GM21619 (cell line): Measurements from ENCODE around the gene SCAP.

ENCODE experiments used
- ATAC-seq: cut with Tn5 transposase; IDR thresholded peaks from one replicate; pipeline ENCODE4 v1.9.1; 2021; ENCODE audit not compliant: unreplicated experiment

Gene SCAP

DNA sequence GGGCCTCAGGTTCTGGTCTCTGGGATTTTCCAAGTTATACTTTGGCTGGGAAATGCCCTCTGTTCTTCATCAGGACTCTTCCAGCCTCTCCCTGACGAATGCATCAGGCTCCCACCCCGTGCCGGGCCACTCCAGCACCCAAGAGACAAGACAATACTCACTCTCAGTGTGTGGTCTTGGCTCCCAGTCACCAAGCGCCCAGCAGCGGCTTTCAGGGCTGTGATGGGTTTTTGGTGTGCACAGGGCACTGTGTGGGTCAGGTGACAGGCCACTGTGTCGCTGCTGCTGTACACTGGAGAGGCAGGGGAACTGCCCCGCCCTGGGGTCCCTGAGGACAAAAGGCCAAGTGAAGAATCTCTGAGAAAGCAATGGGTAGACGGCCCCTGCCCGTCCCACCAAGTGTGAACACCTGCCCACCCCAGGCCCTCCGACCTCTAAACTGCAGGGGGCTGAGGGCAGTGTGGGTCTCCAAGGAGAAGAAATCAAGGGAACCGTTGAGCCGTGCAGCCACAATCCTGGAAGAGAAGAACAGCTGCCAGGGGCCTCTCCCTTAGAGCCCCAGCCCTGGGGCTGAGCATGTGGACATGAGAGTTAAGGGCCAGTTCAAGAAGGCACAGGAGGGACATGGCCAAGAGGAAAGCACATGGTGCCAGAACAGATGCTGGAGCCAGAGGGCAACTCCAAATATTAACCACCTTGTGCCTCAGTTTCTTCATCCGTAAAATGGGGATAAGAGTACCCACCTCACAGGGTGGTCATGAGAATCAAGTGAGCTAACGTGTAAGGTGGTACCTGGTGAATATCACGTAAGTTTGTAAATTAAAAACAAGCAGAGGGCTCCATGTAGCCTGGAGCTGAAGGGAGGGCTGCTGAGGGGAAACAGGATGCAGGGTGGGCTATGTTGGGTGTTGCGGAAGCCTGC is 60.8 kb downstream of the SCAP start:
- no peak for ATAC-seq

DNA sequence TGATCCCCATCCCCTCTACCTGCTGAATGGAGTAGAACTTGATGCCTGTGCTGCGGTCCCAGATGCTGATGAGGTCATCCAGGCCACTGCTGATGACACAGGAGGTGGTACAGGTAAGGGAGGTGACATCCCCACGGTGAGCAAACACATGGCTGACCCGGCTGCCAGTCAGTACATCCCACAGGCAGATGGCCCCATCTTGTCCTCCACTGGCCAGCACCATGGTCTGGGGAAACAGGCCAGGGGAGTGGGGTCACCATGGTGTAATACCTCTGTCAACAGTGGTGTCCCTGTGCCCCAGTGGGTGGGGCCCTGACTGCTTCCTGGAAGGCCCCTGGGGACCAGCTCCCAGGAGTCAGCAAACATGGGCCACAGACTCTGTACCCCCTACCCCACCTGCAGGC is 61.6 kb downstream of the SCAP start:
- no peak for ATAC-seq

DNA sequence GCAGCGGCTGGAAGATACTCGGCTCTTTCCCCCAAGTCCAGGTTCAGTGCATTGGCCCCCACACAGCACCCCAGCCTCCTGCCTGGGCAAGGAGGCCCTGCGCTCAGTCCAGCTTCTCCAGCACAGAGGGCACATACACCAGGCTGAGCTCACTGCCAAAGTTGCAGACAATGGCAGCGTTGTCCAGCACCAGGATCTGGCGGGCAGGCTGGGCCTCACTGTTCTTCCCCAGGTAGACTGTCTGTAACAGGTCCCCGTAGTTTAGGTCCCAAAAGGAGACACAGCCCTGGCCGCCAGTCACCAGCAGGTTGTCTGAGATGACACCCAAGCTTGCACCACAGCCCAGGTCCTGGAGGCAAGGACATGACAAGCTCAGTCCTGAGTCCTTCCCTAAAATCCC is 62.0 kb downstream of the SCAP start:
- no peak for ATAC-seq

DNA sequence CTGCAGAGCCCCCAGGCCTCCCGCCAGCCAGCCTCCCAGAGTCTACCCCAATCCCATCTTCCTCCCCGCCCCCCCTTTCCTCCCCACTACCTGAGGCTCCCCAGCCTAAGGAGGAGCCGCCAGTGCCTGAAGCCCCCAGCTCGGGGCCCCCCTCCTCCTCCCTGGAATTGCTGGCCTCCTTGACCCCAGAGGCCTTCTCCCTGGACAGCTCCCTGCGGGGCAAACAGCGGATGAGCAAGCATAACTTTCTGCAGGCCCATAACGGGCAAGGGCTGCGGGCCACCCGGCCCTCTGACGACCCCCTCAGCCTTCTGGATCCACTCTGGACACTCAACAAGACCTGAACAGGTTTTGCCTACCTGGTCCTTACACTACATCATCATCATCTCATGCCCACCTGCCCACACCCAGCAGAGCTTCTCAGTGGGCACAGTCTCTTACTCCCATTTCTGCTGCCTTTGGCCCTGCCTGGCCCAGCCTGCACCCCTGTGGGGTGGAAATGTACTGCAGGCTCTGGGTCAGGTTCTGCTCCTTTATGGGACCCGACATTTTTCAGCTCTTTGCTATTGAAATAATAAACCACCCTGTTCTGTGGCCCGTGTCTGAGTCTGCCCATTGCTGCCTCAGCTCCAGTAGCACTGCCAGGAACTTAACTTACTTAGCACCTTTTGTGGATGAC is 62.8 kb downstream of the SCAP start:
- no peak for ATAC-seq

DNA sequence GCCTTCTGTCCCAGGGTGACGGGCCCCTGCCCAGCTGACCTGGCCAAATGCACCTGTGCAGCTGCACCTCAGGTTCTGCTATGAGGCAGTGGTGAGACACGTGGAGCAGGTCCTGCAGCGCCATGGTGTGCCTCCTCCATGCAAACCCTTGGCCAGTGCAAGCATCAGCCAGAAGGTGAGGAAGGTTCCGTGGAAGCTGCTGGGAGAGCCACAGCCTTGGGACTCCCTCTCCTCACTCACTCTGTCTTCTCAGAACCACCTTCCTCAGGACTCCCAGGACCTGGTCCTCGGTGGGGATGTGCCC is 63.3 kb downstream of the SCAP start:
- ATAC-seq: no peak

DNA sequence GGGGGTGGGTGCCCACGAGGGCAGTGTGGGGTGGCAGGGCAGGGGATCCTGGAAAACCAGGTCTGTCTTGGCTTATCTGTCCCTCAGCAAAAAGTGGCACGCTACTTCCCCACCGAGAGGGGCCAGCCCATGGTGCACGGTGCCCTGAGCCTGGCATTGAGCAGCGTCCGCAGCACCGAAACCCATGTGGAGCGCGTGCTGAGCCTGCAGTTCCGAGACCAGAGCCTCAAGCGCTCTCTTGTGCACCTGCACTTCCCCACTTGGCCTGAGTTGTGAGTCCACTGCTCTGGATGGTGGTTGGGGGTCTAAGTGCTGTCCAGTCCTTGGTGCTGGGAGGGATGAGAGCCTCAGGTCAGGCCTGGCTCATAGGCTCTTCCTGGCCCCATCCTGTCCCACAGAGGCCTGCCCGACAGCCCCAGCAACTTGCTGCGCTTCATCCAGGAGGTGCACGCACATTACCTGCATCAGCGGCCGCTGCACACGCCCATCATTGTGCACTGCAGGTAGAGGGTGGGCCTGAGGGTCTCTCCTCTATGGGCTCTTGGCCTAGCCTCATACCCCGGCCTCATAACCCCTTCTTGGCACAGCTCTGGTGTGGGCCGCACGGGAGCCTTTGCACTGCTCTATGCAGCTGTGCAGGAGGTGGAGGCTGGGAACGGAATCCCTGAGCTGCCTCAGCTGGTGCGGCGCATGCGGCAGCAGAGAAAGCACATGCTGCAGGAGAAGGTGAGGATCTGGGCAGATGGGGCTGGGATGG is 63.9 kb downstream of the SCAP start:
- ATAC-seq: no peak

DNA sequence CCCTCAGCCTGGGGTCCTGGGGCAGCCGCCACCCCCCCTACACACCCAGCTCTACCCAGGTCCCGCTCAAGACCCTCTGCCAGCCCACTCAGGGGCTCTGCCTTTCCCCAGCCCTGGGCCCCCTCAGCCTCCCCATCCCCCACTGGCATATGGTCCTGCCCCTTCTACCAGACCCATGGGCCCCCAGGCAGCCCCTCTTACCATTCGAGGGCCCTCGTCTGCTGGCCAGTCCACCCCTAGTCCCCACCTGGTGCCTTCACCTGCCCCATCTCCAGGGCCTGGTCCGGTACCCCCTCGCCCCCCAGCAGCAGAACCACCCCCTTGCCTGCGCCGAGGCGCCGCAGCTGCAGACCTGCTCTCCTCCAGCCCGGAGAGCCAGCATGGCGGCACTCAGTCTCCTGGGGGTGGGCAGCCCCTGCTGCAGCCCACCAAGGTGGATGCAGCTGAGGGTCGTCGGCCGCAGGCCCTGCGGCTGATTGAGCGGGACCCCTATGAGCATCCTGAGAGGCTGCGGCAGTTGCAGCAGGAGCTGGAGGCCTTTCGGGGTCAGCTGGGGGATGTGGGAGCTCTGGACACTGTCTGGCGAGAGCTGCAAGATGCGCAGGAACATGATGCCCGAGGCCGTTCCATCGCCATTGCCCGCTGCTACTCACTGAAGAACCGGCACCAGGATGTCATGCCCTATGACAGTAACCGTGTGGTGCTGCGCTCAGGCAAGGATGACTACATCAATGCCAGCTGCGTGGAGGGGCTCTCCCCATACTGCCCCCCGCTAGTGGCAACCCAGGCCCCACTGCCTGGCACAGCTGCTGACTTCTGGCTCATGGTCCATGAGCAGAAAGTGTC is 64.7 kb downstream of the SCAP start:
- ATAC-seq: no peak

DNA sequence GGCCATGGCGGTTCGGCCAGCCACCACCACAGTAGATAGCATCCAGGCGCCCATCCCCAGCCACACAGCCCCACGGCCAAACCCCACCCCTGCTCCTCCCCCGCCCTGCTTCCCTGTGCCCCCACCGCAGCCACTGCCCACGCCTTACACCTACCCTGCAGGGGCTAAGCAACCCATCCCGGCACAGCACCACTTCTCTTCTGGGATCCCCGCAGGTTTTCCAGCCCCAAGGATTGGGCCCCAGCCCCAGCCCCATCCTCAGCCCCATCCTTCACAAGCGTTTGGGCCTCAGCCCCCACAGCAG is 65.4 kb downstream of the SCAP start:
- no peak for ATAC-seq

DNA sequence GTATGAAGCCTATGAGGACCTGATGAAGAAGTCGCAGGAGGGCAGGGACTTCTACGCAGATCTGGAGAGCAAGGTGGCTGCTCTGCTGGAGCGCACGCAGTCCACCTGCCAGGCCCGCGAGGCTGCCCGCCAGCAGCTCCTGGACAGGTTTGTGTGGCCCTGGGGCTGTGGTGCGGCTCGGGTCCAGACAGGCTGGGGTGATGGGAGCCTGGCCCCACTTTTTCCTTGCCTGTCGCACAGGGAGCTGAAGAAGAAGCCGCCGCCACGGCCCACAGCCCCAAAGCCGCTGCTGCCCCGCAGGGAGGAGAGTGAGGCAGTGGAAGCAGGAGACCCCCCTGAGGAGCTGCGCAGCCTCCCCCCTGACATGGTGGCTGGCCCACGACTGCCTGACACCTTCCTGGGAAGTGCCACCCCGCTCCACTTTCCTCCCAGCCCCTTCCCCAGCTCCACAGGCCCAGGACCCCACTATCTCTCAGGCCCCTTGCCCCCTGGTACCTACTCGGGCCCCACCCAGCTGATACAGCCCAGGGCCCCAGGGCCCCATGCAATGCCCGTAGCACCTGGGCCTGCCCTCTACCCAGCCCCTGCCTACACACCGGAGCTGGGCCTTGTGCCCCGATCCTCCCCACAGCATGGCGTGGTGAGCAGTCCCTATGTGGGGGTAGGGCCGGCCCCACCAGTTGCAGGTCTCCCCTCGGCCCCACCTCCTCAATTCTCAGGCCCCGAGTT is 65.9 kb downstream of the SCAP start:
- no peak for ATAC-seq

DNA sequence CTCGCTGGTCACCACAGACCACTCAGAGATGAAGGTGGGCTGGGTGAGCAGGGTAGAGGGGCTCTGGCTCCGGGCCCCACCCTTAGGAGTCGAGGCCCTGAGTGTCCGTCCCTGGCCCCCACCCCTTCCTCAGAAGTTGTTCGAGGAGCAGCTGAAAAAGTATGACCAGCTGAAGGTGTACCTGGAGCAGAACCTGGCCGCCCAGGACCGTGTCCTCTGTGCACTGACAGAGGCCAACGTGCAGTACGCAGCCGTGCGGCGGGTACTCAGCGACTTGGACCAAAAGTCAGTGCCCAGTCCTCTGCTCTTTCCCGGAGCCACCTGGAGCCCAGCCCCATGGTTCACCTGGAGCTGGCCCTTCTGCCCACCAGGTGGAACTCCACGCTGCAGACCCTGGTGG is 66.5 kb downstream of the SCAP start:
- no peak for ATAC-seq

DNA sequence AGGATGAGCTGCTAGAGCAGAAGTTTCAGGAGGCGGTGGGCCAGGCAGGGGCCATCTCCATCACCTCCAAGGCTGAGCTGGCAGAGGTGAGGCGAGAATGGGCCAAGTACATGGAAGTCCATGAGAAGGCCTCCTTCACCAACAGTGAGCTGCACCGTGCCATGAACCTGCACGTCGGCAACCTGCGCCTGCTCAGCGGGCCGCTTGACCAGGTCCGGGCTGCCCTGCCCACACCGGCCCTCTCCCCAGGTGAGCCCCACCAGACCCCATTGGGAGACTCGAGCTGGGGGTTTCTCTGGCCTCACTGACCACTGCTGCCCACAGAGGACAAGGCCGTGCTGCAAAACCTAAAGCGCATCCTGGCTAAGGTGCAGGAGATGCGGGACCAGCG is 66.9 kb downstream of the SCAP start:
- ATAC-seq: no peak

DNA sequence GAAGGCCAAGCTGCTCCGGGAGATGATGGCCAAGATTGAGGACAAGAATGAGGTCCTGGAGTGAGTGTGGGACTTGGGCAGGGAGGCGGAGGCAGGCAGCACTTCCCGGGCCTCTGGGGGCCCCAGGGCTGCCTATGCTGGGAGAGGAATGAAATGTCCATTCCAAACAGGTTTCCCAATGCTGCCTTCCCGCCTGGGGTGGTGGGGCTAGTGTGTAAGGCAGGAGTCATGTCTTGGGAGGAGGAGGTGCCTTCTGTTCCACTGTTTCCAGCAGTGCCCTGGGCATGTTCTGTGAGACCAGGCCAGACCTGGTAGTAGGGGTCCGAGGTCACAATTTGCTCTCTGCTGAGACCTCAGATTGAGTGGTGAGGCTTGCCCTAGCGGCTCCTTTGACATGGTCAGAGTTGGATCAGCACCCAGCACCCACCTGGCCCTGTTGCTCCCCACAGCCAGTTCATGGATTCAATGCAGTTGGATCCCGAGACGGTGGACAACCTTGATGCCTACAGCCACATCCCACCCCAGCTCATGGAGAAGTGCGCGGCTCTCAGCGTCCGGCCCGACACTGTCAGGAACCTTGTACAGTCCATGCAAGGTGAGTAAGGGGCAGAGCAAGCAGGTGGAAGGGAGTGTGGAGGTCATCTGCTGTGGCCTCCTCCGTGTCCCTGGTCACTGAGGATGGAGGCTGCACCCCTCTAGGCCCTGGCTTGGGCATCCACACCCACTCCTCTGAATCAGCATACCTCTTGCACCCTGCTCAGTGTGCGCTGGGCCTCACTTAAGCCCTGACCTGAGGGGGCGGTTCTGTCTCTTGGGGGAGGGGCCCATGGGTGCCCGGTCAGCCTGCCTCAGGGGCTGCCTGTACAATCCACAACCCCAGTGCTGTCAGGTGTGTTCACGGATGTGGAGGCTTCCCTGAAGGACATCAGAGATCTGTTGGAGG is 67.6 kb downstream of the SCAP start:
- no peak for ATAC-seq

DNA sequence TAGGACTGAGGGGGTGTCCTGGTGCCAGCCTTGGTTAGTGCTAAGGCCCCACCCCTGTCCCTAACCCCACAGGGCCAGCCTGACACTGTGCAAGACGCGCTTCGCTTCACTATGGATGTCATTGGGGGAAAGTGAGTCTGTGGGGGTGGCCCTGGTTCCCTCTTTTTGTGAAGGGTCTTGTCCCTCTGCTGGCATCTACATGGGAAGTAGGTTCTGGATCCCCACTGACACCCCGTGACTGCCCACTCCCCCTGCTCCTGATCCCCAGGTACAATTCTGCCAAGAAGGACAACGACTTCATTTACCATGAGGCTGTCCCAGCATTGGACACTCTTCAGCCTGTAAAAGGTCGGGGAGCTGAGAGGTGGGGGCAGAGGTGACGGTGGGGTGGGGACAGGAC is 68.5 kb downstream of the SCAP start:
- ATAC-seq: no peak

DNA sequence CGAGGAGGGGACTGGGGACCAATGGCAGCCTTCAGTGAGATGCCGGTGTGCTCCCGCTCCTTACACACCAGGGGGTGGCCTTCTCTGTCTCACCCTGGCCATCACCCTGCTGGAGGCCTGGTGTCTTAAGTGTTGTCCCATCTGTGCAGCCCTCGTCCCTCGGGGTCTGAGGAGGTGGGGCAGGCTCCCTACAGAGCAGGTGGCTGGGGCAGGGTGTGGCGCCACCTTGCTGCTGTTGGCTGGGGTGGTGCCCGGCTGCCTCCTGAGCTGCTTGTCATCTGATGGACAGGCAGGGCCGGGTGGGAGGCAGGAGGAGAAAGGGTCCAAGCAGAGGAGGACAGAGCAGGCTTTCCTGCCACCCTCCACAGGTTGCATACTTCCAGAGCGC is 69.0 kb downstream of the SCAP start:
- ATAC-seq: no peak

DNA sequence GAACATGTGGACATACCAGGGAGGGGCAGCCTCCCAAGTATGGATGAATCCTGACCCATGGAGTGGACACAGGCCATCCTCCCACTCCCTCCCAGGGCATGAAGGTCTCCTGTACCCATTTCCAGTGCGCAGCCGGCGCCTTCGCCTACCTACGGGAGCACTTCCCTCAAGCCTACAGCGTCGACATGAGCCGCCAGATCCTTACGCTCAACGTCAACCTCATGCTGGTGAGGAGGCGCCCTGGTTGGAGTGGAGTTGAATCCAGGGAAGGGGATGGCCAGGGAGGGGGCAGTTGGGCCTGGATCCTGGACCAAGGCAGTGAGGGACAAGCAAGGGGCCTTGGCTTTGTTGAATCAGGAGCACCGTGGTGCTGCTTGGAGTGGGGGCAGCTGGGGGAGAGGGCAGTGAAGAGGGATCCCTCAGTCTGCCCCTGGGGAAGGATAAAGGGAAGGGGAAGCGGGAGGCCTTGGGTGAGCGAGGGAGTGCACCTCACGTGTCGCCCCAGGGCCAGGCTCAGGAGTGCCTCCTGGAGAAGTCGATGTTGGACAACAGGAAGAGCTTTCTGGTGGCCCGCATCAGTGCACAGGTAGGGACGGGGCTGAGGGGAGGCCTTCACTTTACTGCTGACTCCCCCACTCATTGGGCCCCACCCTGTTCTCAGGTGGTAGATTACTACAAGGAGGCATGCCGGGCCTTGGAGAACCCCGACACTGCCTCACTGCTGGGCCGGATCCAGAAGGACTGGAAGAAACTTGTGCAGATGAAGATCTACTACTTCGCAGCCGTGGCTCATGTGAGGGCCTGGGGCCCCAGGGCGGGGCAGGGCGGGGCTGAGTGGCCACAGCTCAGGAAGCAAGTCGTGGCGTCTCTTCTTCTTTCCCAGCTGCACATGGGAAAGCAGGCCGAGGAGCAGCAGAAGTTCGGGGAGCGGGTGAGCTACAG is 69.7 kb downstream of the SCAP start:
- ATAC-seq: no peak

DNA sequence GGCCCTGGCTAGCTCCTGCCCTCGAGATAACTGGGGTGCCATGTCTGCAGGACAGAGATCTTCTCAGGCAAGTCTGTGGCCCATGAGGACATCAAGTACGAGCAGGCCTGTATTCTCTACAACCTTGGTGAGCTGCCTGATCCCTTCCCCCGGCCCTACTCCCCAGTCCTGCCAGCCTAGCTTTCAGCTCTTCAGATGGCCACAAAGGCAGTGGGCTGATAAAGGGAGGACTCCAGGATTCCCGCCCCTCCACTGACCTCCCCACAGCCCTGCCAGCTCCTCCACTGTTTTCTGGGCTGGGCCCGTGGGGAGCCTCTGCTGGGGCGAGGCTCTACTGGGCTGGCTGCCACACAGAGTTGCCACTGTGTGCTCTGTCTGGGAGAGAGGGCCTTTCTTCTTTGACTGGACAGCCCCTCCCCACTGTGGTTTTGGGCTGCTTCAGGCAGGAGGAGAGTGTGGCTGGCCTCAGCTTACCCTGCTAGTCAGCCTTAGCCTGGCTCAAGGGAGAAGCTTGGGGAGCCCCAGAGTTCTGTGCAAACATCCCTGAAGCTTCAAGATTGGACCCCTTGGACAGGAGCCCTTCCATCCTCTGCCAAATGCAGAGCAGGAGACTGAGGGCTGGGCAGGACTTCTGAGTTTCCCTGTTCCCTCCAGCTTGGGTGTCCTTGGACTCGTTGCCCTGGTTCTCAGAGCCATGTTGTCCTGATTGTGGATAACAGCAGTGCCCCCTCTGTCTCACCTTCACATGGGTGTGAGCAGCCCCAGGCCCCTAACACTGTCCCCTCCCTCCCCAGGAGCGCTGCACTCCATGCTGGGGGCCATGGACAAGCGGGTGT is 70.6 kb downstream of the SCAP start:
- ATAC-seq: no peak

DNA sequence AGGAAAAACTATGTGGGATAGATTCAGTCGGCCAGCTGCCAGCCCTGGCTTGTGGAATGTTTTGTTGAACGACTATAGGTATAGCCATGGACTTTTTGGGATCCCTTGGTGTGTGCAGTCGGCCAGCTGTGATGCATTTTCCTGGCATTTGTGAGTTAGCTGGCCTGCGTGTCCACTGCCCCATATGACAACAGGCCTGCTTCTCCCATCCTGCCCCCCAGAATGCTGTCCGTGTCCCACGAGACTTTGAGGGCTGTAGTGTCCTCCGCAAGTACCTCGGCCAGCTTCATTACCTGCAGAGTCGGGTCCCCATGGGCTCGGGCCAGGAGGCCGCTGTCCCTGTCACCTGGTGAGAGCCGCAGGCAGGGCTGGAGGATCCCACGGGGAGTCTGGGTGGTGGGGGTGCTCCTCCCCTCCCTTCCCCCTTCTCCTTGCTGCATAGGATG is 71.3 kb downstream of the SCAP start:
- no peak for ATAC-seq
